HG03520 (cell line): ENCODE data around the gene NAPG.
"Not testable (repeated sequence)": the region's sequence is repeated elsewhere in the genome, so short reads cannot be mapped to it uniquely, and the experiment has no call there.

ENCODE experiments used
- ATAC-seq: cut with Tn5 transposase; IDR thresholded peaks from one replicate; pipeline ENCODE4 v1.9.1; 2021; ENCODE audit warnings: mild to moderate bottlenecking, moderate library complexity; ENCODE audit not compliant: unreplicated experiment

Gene NAPG

GRCh38 chr18:10544093-10544748 is 18.4 kb downstream of the NAPG start:
- ATAC-seq, result no peak

GRCh38 chr18:10546557-10547300 is 20.9 kb downstream of the NAPG start:
- no peak for ATAC-seq

GRCh38 chr18:10552226-10552625 is 26.4 kb downstream of the NAPG start:
- no peak for ATAC-seq

GRCh38 chr18:10556251-10556650 is 30.4 kb downstream of the NAPG start:
- not testable (repeated sequence) for ATAC-seq

GRCh38 chr18:10557085-10557677 is 31.4 kb downstream of the NAPG start:
- no peak for ATAC-seq

GRCh38 chr18:10558243-10558966 is 32.6 kb downstream of the NAPG start:
- no peak for ATAC-seq

- no peak for ATAC-seq
Measured at GRCh38 chr18:10558967-10559298, 33.1 kb downstream of the NAPG start.

- no peak for ATAC-seq
Measured at GRCh38 chr18:10559553-10560451, 34.0 kb downstream of the NAPG start.

- no peak for ATAC-seq
Measured at GRCh38 chr18:10560452-10561045, 34.7 kb downstream of the NAPG start.

- ATAC-seq, result no peak
Measured at GRCh38 chr18:10562773-10563160, 36.9 kb downstream of the NAPG start.

GRCh38 chr18:10563886-10564285 is 38.1 kb downstream of the NAPG start:
- ATAC-seq, result no peak

- ATAC-seq, result no peak
Measured at GRCh38 chr18:10564975-10565773, 39.3 kb downstream of the NAPG start.

- ATAC-seq, result no peak
Measured at GRCh38 chr18:10565835-10566234, 40.0 kb downstream of the NAPG start.

- ATAC-seq, result no peak
Measured at GRCh38 chr18:10566390-10566789, 40.6 kb downstream of the NAPG start.

- ATAC-seq, result not testable (repeated sequence)
Measured at GRCh38 chr18:10569941-10570340, 44.1 kb downstream of the NAPG start.

- no peak for ATAC-seq
Measured at GRCh38 chr18:10570622-10571021, 44.8 kb downstream of the NAPG start.

GRCh38 chr18:10571537-10571936 is 45.7 kb downstream of the NAPG start:
- no peak for ATAC-seq

GRCh38 chr18:10573261-10573660 is 47.4 kb downstream of the NAPG start:
- not testable (repeated sequence) for ATAC-seq

GRCh38 chr18:10574412-10574811 is 48.6 kb downstream of the NAPG start:
- not testable (repeated sequence) for ATAC-seq
